VCaP (cell line): Measurements from ENCODE around the gene ANKRD13B.
A peak's percentile ranks its signal among the peaks of the same experiment; 100 is the strongest.

Experiments
- H3K27ac ChIP-seq: fragments of 450-650 bp; 2 replicates; pipeline ENCODE4 v1.5.1; 2017
- TF ChIP-seq, protein P1 (sequence below): fragments of 450-650 bp; conservative IDR thresholded peaks from 2 replicates; pipeline ENCODE4 v1.5.1; 2017; ENCODE audit warnings: mild to moderate bottlenecking, moderate library complexity

The ANKRD13B gene

GRCh38 chr17:29590411-29591145, 2.4 kb upstream of the ANKRD13B start:
- TF ChIP-seq, protein P1, sequence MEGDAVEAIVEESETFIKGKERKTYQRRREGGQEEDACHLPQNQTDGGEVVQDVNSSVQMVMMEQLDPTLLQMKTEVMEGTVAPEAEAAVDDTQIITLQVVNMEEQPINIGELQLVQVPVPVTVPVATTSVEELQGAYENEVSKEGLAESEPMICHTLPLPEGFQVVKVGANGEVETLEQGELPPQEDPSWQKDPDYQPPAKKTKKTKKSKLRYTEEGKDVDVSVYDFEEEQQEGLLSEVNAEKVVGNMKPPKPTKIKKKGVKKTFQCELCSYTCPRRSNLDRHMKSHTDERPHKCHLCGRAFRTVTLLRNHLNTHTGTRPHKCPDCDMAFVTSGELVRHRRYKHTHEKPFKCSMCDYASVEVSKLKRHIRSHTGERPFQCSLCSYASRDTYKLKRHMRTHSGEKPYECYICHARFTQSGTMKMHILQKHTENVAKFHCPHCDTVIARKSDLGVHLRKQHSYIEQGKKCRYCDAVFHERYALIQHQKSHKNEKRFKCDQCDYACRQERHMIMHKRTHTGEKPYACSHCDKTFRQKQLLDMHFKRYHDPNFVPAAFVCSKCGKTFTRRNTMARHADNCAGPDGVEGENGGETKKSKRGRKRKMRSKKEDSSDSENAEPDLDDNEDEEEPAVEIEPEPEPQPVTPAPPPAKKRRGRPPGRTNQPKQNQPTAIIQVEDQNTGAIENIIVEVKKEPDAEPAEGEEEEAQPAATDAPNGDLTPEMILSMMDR = no peak
- H3K27ac ChIP-seq = peak overlapping the region; percentile 98

DNA sequence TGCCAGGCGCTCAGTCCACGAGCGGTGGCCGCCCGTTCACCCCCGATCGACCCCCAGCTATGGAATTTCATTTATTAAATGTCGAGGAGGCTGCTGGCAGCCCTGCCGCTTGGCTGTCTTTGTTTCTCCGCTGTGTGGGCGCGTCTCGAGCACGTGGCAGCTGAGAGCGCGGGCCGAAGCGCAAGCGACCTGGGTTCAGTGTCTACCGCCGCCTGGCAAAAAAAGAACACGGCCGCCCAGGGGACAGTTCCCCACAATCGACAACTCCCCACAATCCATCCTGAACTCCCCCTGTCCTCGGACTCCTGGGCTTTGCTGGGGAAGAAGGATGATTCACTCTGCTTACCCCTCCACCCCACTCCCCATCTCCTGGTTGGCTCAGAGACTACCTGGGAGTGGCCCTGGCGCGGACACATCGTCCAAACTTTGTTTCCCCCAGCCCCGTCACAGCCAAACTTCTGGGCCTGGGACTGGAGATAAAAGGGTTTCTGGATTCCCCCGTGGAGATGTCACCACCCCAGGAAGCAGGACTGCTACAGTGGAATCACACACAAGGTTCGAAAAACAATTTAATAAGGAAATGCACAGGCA, 1.7 kb upstream of the ANKRD13B start:
- H3K27ac ChIP-seq = peak overlapping the region; percentile 98

GRCh38 chr17:29591737-29592608, 959 bp upstream of the ANKRD13B start:
- TF ChIP-seq, protein P1 = peak; percentile 100
- peak overlapping the region; percentile 98 for H3K27ac ChIP-seq

More for the DNA sequence above, 1.7 kb upstream of the ANKRD13B start:
- TF ChIP-seq, protein P1 = no peak

DNA sequence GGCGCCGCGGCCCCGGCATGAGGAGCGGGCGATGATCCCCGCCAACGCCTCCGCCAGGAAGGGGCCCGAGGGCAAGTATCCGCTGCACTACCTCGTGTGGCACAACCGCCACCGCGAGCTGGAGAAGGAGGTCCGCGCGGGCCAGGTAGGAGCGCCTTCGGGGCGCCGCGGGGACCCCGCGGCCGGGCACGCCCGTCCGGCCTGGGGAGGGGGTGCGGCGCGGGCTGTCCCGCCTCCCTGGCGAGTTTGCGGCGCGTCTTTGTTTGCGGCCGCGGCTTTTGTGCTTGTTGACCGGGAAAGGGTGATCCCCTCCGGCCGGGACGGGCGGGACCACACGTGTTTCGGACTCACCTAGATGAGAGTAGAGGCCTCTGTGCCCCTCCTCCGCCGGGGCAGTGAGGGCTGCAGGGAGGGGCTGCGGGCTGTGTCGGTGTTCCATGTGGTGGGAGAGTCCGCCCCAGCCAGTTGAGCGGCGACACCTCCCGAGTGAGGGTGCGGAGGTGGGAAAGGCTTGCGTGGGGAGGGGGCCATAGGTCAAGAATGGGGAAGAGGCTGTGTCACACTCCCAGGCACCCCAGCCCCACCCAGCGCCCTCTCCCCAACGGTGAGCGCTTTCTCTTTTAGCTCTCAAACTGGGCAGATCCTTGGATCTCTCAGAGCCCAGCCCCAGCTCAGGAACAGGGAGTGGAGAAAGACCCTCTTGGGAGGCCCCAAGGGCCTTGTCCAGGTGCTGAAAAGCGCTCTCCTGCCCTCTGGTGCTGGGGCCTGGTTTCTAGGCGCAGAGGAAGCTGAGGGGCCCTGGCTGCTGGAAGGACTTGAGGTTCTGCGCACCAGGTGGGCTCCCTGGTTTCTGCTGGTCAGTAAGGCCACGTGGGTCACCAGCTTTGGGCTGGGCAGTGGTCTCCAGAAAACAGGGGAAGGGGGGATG, 923 bp downstream of the ANKRD13B start:
- peak overlapping the region; percentile 98 for H3K27ac ChIP-seq
- TF ChIP-seq, protein P1 = peak; percentile 73

DNA sequence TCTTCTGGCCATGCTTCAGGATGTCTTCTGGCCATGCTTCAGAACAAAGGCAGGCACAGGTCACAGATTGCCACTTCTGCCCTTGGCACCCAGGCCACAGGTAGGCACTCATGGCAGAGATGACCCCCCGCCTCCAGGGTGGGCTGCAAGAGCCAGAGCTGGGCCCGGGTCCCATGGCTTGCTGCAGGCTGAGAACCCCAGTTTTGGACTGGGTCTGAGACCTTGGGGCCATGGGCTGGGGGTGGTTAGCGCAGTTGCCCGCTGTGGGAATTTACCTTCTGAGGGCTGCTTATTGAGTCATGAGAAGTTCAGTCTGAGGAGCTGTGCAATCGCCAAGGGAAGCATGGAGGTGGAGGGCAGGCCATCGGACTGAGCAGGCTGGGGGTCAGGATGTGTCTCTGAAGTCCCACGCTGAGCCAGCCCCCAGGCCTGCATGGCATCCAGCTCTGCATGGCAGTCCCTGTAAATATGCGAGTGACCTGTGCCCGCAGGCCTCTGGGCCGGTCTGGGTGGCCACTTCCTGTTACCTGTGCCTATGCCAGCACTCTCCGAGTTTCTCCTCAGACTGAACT, 1.7 kb downstream of the ANKRD13B start:
- peak overlapping the region; percentile 98 for H3K27ac ChIP-seq
- TF ChIP-seq, protein P1 = peak; percentile 34

- TF ChIP-seq, protein P1 = no peak
- peak overlapping the region; percentile 98 for H3K27ac ChIP-seq
Observed at GRCh38 chr17:29595107-29595942, 2.4 kb downstream of the ANKRD13B start.
